Bronchial epithelial cell (primary cell): ENCODE data around the gene KCTD5. TPM values are rescaled to one million over a fixed set of nuclear protein-coding genes. Genes with fewer than 3 reads are reported as not detected.

ENCODE experiments used
- DNase-seq: peaks from one replicate; pipeline ENCODE4 v3.0.0-alpha.2; 2010; ENCODE audit warnings: low read depth
- FAIRE-seq: peaks from 2 replicates; lab custom pipeline; 2011; peaks lifted over from hg19 to GRCh38; lab: Jason Lieb, UNC
- H3K27me3 ChIP-seq: 2 replicates; pipeline ENCODE4 v1.5.1; 2011; ENCODE audit warnings: low read length; ENCODE audit not compliant: control insufficient read depth, insufficient read depth
- H3K36me3 ChIP-seq: 2 replicates; pipeline ENCODE4 v1.5.1; 2011; ENCODE audit warnings: low read length; ENCODE audit not compliant: control insufficient read depth, insufficient read depth
- H3K4me3 ChIP-seq: 2 replicates; pipeline ENCODE4 v1.5.1; 2011; ENCODE audit warnings: mild to moderate bottlenecking, low read depth, low read length, control low read depth
- CTCF ChIP-seq: IDR thresholded peaks from 2 replicates; pipeline ENCODE4 v1.5.1; 2011; ENCODE audit warnings: mild to moderate bottlenecking, moderate library complexity, low read length, control low read depth, inconsistent platforms; ENCODE audit not compliant: insufficient read depth, severe bottlenecking
- total RNA-seq: library from RNA; depleted of rRNA; stranded (reverse); fragments of >200 nt; gene quantifications from 2 replicates; pipeline ENCODE4 v1.2.1, GENCODE V29; 2014

KCTD5 gene
- total RNA-seq, 1 donor from 2014 or later = 28.4 TPM

- peaks cover 9% of the 10 kb centered on the region for H3K36me3 ChIP-seq
- no peak for FAIRE-seq
- TF ChIP-seq CTCF = no peak
Measured at GRCh38 chr16:2712063-2712441, 29.7 kb downstream of the KCTD5 start.

GRCh38 chr16:2712546-2712945, 30.2 kb downstream of the KCTD5 start:
- no peak for DNase-seq
- TF ChIP-seq CTCF = no peak
- H3K4me3 ChIP-seq = no peak overlapping the region
- H3K27me3 ChIP-seq = no peaks in the 10 kb centered on the region
- no peak for FAIRE-seq
- H3K36me3 ChIP-seq = peaks cover 5% of the 10 kb centered on the region

More at GRCh38 chr16:2712063-2712441, 29.7 kb downstream of the KCTD5 start:
- no peak for DNase-seq
- Histone ChIP-seq H3K4me3 (no peak overlapping the region), H3K27me3 (no peaks in the 10 kb centered on the region)

- Histone ChIP-seq H3K4me3 (no peak overlapping the region), H3K27me3 (no peaks in the 10 kb centered on the region), H3K36me3 (peaks cover 2% of the 10 kb centered on the region)
- DNase-seq = no peak
- no peak for TF ChIP-seq CTCF
- no peak for FAIRE-seq
Measured at GRCh38 chr16:2713523-2713922, 31.2 kb downstream of the KCTD5 start.

- TF ChIP-seq CTCF = no peak
- no peak for FAIRE-seq
- DNase-seq = no peak
- H3K36me3 ChIP-seq = peaks cover 2% of the 10 kb centered on the region
- H3K27me3 ChIP-seq = no peaks in the 10 kb centered on the region
- no peak overlapping the region for H3K4me3 ChIP-seq
Measured at GRCh38 chr16:2713985-2714774, 31.9 kb downstream of the KCTD5 start.

GRCh38 chr16:2715064-2715463, 32.7 kb downstream of the KCTD5 start:
- FAIRE-seq = no peak
- no peak for TF ChIP-seq CTCF

GRCh38 chr16:2715519-2715918, 33.2 kb downstream of the KCTD5 start:
- DNase-seq (no peak), FAIRE-seq (no peak)
- TF ChIP-seq CTCF = no peak

More at GRCh38 chr16:2715064-2715463, 32.7 kb downstream of the KCTD5 start:
- DNase-seq = no peak
- Histone ChIP-seq H3K4me3 (no peak overlapping the region), H3K27me3 (no peaks in the 10 kb centered on the region), H3K36me3 (peaks cover 2% of the 10 kb centered on the region)

More at GRCh38 chr16:2715519-2715918, 33.2 kb downstream of the KCTD5 start:
- Histone ChIP-seq H3K4me3 (no peak overlapping the region), H3K27me3 (no peaks in the 10 kb centered on the region), H3K36me3 (no peaks in the 10 kb centered on the region)
